Measurements from ENCODE around the gene SEC14L6.

SEC14L6 gene

GRCh38 chr22:30486661-30487115, 59.9 kb downstream of the SEC14L6 start:
- Histone ChIP-seq H3K9me2 (ENCODE audit: low read depth, low read length) (no peaks in the 10 kb centered on the region), H3K27me3 (ENCODE audit: insufficient read depth, low read length) (peaks cover 12% of the 10 kb centered on the region; the same call in 1 of the 2 replicates), H3F3A (ENCODE audit: insufficient read depth, low read length) (no peaks in the 10 kb centered on the region), H3K36me3 (ENCODE audit: insufficient read depth, low read length) (no peaks in the 10 kb centered on the region), H3K9ac (ENCODE audit: low read length) (no peak overlapping the region), H2AFZ (ENCODE audit: low read length) (no peak overlapping the region), H4K20me1 (ENCODE audit: insufficient read depth, low read length) (no peaks in the 10 kb centered on the region), H3K4me3 (ENCODE audit: low read depth, low read length, poor library complexity, severe bottlenecking) (no peak overlapping the region), H3K27ac (ENCODE audit: low read depth, low read length, poor library complexity, severe bottlenecking) (no peak overlapping the region), H3K4me2 (ENCODE audit: low read length) (no peak overlapping the region), H3K79me2 (ENCODE audit: insufficient read depth, low read length) (no peaks in the 10 kb centered on the region), H3K4me1 (ENCODE audit: insufficient read depth, low read length, severe bottlenecking) (no peaks in the 10 kb centered on the region), H3K9me3 (ENCODE audit: low read length) (no peaks in the 10 kb centered on the region)
- TF ChIP-seq EZH2 (IDR thresholded peaks at IDR 0.05; ENCODE audit: borderline replicate concordance, low read length): no peak
- no peak for TF ChIP-seq CTCF (IDR thresholded peaks at IDR 0.05; ENCODE audit: low read length)

DNA sequence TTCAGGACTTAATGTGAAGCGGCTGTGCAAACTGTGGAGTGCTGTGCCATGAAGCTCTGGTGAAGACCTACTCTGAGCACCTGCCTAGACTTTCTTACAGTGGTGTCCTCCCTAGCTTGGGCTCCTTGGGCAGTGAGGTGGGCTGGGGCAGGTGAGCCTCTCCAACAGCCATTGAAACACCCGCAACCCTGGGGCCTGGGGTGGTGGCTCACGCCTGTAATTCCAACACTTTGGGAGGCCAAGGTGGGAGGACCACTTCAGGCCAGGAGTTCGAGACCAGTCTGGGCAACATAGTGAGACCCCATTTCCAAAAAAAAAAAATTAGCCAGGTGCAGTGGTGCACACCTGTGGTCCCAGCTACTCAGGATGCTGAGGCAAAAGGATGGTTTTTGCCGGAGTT, 60.4 kb downstream of the SEC14L6 start:
- H3K4me3 ChIP-seq (ENCODE audit: low read depth, low read length, poor library complexity, severe bottlenecking): no peak overlapping the region
- H3K27ac ChIP-seq (ENCODE audit: low read depth, low read length, poor library complexity, severe bottlenecking): no peak overlapping the region
- H3K4me2 ChIP-seq (ENCODE audit: low read length): no peak overlapping the region
- H3K9ac ChIP-seq (ENCODE audit: low read length): no peak overlapping the region
- H2AFZ ChIP-seq (ENCODE audit: low read length): no peak overlapping the region
- no peak for TF ChIP-seq CTCF (IDR thresholded peaks at IDR 0.05; ENCODE audit: low read length)
- TF ChIP-seq EZH2 (IDR thresholded peaks at IDR 0.05; ENCODE audit: borderline replicate concordance, low read length): no peak
- no peaks in the 10 kb centered on the region for H4K20me1 ChIP-seq (ENCODE audit: insufficient read depth, low read length)
- H3F3A ChIP-seq (ENCODE audit: insufficient read depth, low read length): no peaks in the 10 kb centered on the region
- H3K36me3 ChIP-seq (ENCODE audit: insufficient read depth, low read length): no peaks in the 10 kb centered on the region
- H3K27me3 ChIP-seq (ENCODE audit: insufficient read depth, low read length): peaks cover 12% of the 10 kb centered on the region; the same call in 1 of the 2 replicates
- H3K79me2 ChIP-seq (ENCODE audit: insufficient read depth, low read length): no peaks in the 10 kb centered on the region
- H3K9me2 ChIP-seq (ENCODE audit: low read depth, low read length): no peaks in the 10 kb centered on the region
- H3K9me3 ChIP-seq (ENCODE audit: low read length): no peaks in the 10 kb centered on the region
- no peaks in the 10 kb centered on the region for H3K4me1 ChIP-seq (ENCODE audit: insufficient read depth, low read length, severe bottlenecking)

DNA sequence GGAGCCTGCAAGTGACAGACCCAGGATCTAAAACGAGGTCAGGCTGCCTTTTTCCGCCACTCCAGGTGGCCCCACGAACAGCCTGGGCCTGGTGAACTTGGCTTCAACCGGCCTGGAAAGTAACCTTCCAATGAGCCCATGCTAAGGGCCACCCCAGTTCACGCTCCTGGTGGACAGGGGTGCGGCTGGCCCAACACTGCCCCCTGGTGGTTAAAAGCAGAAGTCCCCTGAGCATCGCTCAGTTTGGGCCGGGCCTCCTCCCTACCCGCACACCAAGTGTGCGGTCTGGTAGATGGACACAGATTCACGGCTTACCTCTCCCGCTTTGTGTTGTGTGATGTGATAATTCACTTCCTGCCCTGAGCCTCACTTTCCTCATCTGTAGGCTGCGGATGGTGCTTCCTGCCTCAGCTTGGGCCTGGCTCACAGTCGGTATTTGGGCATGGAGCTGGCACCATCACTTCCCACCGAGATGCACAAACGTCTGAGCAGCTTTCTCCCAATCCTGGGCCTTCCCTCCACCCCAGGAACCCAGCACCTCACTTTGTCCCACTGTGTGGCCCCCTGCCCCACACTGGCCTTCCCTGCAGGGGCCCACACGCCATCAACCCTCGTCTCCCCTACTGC, 61.1 kb downstream of the SEC14L6 start:
- H3K79me2 ChIP-seq (ENCODE audit: insufficient read depth, low read length): no peaks in the 10 kb centered on the region
- no peak overlapping the region for H3K4me2 ChIP-seq (ENCODE audit: low read length)
- no peaks in the 10 kb centered on the region for H3K9me3 ChIP-seq (ENCODE audit: low read length)
- H3K36me3 ChIP-seq (ENCODE audit: insufficient read depth, low read length): no peaks in the 10 kb centered on the region
- H3K27ac ChIP-seq (ENCODE audit: low read depth, low read length, poor library complexity, severe bottlenecking): no peak overlapping the region
- no peaks in the 10 kb centered on the region for H3K4me1 ChIP-seq (ENCODE audit: insufficient read depth, low read length, severe bottlenecking)
- no peak overlapping the region for H3K9ac ChIP-seq (ENCODE audit: low read length)
- H3F3A ChIP-seq (ENCODE audit: insufficient read depth, low read length): no peaks in the 10 kb centered on the region
- no peak overlapping the region for H3K4me3 ChIP-seq (ENCODE audit: low read depth, low read length, poor library complexity, severe bottlenecking)
- H3K27me3 ChIP-seq (ENCODE audit: insufficient read depth, low read length): peaks cover 7% of the 10 kb centered on the region; the same call in 1 of the 2 replicates
- H4K20me1 ChIP-seq (ENCODE audit: insufficient read depth, low read length): no peaks in the 10 kb centered on the region
- TF ChIP-seq EZH2 (IDR thresholded peaks at IDR 0.05; ENCODE audit: borderline replicate concordance, low read length) (no peak), CTCF (IDR thresholded peaks at IDR 0.05; ENCODE audit: low read length) (peak; percentile 91)
- H3K9me2 ChIP-seq (ENCODE audit: low read depth, low read length): no peaks in the 10 kb centered on the region
- no peak overlapping the region for H2AFZ ChIP-seq (ENCODE audit: low read length)
